HG03571 (cell line): ENCODE measurements around the gene MARCHF2.
A peak's percentile ranks its signal among the peaks of the same experiment; 100 is the strongest.

Experiments used
- ATAC-seq: cut with Tn5 transposase; IDR thresholded peaks from one replicate; pipeline ENCODE4 v1.9.1; 2021; ENCODE audit not compliant: unreplicated experiment

The MARCHF2 gene

GRCh38 chr19:8473648-8474476 is 60.8 kb downstream of the MARCHF2 start:
- peak; percentile 53 for ATAC-seq

GRCh38 chr19:8475005-8475404 is 61.9 kb downstream of the MARCHF2 start:
- no peak for ATAC-seq

- ATAC-seq, result no peak
Observed at GRCh38 chr19:8476524-8476923, 63.4 kb downstream of the MARCHF2 start.

- ATAC-seq, result no peak
Observed at GRCh38 chr19:8477889-8478288, 64.8 kb downstream of the MARCHF2 start.

GRCh38 chr19:8478598-8478997 is 65.5 kb downstream of the MARCHF2 start:
- ATAC-seq, result no peak

GRCh38 chr19:8481201-8481600 is 68.1 kb downstream of the MARCHF2 start:
- no peak for ATAC-seq

GRCh38 chr19:8481616-8482015 is 68.5 kb downstream of the MARCHF2 start:
- no peak for ATAC-seq

GRCh38 chr19:8482696-8483095 is 69.6 kb downstream of the MARCHF2 start:
- ATAC-seq, result no peak

GRCh38 chr19:8483165-8483564 is 70.1 kb downstream of the MARCHF2 start:
- ATAC-seq, result no peak

- ATAC-seq, result no peak
Observed at GRCh38 chr19:8484331-8484894, 71.3 kb downstream of the MARCHF2 start.

- no peak for ATAC-seq
Observed at GRCh38 chr19:8485561-8486371, 72.7 kb downstream of the MARCHF2 start.

- ATAC-seq, result no peak
Observed at GRCh38 chr19:8486661-8487136, 73.6 kb downstream of the MARCHF2 start.

- no peak for ATAC-seq
Observed at GRCh38 chr19:8487137-8487851, 74.2 kb downstream of the MARCHF2 start.

- no peak for ATAC-seq
Observed at GRCh38 chr19:8488365-8488764, 75.3 kb downstream of the MARCHF2 start.
